HG03095 (cell line): Measurements from ENCODE around the gene SDF4.
"Not testable (repeated sequence)": the region's sequence is repeated elsewhere in the genome, so short reads cannot be mapped to it uniquely, and the experiment has no call there.

Experiments
- ATAC-seq: cut with Tn5 transposase; IDR thresholded peaks from one replicate; pipeline ENCODE4 v1.9.1; 2021; ENCODE audit warnings: moderate library complexity; ENCODE audit not compliant: unreplicated experiment

The SDF4 gene

GRCh38 chr1:1181129-1181937, 50.5 kb downstream of the SDF4 start:
- ATAC-seq = no peak

- no peak for ATAC-seq
Observed at GRCh38 chr1:1179983-1180861, 51.6 kb downstream of the SDF4 start.

GRCh38 chr1:1179346-1179982, 52.3 kb downstream of the SDF4 start:
- ATAC-seq = no peak

- ATAC-seq = no peak
Observed at GRCh38 chr1:1178794-1179331, 52.9 kb downstream of the SDF4 start.

GRCh38 chr1:1177452-1178206, 54.2 kb downstream of the SDF4 start:
- ATAC-seq = no peak

GRCh38 chr1:1176931-1177330, 54.9 kb downstream of the SDF4 start:
- ATAC-seq = no peak

- not testable (repeated sequence) for ATAC-seq
Observed at GRCh38 chr1:1176063-1176761, 55.6 kb downstream of the SDF4 start.

- ATAC-seq = no peak
Observed at GRCh38 chr1:1175221-1176062, 56.4 kb downstream of the SDF4 start.

- ATAC-seq = no peak
Observed at GRCh38 chr1:1173793-1174415, 57.9 kb downstream of the SDF4 start, which contains the start of gene TTLL10. Gene TTLL10, plus strand, starts transcription at chr1:1173880. Its CDS starts 5,336 bp downstream, at chr1:1179216.

GRCh38 chr1:1173061-1173792, 58.6 kb downstream of the SDF4 start:
- no peak for ATAC-seq

- no peak for ATAC-seq
Observed at GRCh38 chr1:1171546-1172340, 60.1 kb downstream of the SDF4 start.

GRCh38 chr1:1171161-1171545, 60.6 kb downstream of the SDF4 start:
- ATAC-seq = no peak

- no peak for ATAC-seq
Observed at GRCh38 chr1:1170215-1171091, 61.3 kb downstream of the SDF4 start.

- no peak for ATAC-seq
Observed at GRCh38 chr1:1169429-1170214, 62.2 kb downstream of the SDF4 start.
